NB4 (cell line): ENCODE measurements around the gene CCDC24.

Experiments used
- POLR2A ChIP-seq: IDR thresholded peaks from 2 replicates; pipeline ENCODE4 v1.6.1; 2011; ENCODE audit warnings: mild to moderate bottlenecking; ENCODE audit not compliant: insufficient read length; ENCODE audit errors: extremely low read depth
- TF ChIP-seq, protein P1 (sequence below): IDR thresholded peaks from one replicate; pipeline ENCODE4 v1.5.1; 2012; ENCODE audit warnings: low read depth, low read length
- TF ChIP-seq, protein P2 (sequence below): IDR thresholded peaks from 2 replicates; pipeline ENCODE4 v1.6.1; 2011; ENCODE audit warnings: low read depth, low read length

- TF ChIP-seq, protein P1, sequence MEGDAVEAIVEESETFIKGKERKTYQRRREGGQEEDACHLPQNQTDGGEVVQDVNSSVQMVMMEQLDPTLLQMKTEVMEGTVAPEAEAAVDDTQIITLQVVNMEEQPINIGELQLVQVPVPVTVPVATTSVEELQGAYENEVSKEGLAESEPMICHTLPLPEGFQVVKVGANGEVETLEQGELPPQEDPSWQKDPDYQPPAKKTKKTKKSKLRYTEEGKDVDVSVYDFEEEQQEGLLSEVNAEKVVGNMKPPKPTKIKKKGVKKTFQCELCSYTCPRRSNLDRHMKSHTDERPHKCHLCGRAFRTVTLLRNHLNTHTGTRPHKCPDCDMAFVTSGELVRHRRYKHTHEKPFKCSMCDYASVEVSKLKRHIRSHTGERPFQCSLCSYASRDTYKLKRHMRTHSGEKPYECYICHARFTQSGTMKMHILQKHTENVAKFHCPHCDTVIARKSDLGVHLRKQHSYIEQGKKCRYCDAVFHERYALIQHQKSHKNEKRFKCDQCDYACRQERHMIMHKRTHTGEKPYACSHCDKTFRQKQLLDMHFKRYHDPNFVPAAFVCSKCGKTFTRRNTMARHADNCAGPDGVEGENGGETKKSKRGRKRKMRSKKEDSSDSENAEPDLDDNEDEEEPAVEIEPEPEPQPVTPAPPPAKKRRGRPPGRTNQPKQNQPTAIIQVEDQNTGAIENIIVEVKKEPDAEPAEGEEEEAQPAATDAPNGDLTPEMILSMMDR = no peak
- TF ChIP-seq, protein P2, sequence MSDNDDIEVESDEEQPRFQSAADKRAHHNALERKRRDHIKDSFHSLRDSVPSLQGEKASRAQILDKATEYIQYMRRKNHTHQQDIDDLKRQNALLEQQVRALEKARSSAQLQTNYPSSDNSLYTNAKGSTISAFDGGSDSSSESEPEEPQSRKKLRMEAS = no peak
- TF ChIP-seq POLR2A = no peak
Measured at GRCh38 chr1:44013949-44014348, 22.6 kb downstream of the CCDC24 start.
